Mononuclear cell (primary cell): Measurements from ENCODE around the gene DNM3. TPM values are rescaled to one million over a fixed set of nuclear protein-coding genes. Genes with fewer than 3 reads are reported as not detected.
"Not testable (repeated sequence)": the region's sequence is repeated elsewhere in the genome, so short reads cannot be mapped to it uniquely, and the experiment has no call there.

Experiments used
- H3K27me3 ChIP-seq: 2 replicates; pipeline ENCODE4 v1.6.0; 2011; ENCODE audit warnings: low read length, control low read depth; ENCODE audit not compliant: insufficient read depth
- H3K4me1 ChIP-seq: 2 replicates; pipeline ENCODE4 v1.5.1; 2011; ENCODE audit warnings: mild to moderate bottlenecking, low read length, control low read depth; ENCODE audit not compliant: insufficient read depth
- H3K4me3 ChIP-seq: 2 replicates; pipeline ENCODE4 v1.5.1; 2011; ENCODE audit warnings: mild to moderate bottlenecking, low read length, moderate library complexity
- H3K9me3 ChIP-seq: 2 replicates; pipeline ENCODE4 v1.5.1; 2011; ENCODE audit warnings: low read depth, mild to moderate bottlenecking, control low read depth, low read length
- total RNA-seq: library from RNA; depleted of rRNA; stranded (reverse); fragments of >200 nt; gene quantifications from one replicate; pipeline ENCODE4 v1.2.3, GENCODE V29; 2012

DNM3 gene
- total RNA-seq, 1 donor: 20.5 TPM

GRCh38 chr1:172079859-172080258 is 238.6 kb downstream of the DNM3 start:
- not testable (repeated sequence) for H3K4me1 ChIP-seq, H3K9me3 ChIP-seq, H3K27me3 ChIP-seq, H3K4me3 ChIP-seq

- Histone ChIP-seq H3K4me3 (no peak overlapping the region), H3K9me3 (no peaks in the 10 kb centered on the region), H3K4me1 (no peaks in the 10 kb centered on the region), H3K27me3 (no peaks in the 10 kb centered on the region)
Observed at GRCh38 chr1:172083191-172083590, 241.9 kb downstream of the DNM3 start.

GRCh38 chr1:172084876-172085275 is 243.6 kb downstream of the DNM3 start:
- no peaks in the 10 kb centered on the region for H3K4me1 ChIP-seq
- H3K27me3 ChIP-seq: no peaks in the 10 kb centered on the region
- H3K9me3 ChIP-seq: no peaks in the 10 kb centered on the region

GRCh38 chr1:172085317-172085716 is 244.0 kb downstream of the DNM3 start:
- Histone ChIP-seq H3K27me3 (no peaks in the 10 kb centered on the region), H3K4me3 (no peak overlapping the region), H3K9me3 (no peaks in the 10 kb centered on the region), H3K4me1 (no peaks in the 10 kb centered on the region)

More at GRCh38 chr1:172084876-172085275, 243.6 kb downstream of the DNM3 start:
- no peak overlapping the region for H3K4me3 ChIP-seq

- Histone ChIP-seq H3K4me3 (no peak overlapping the region), H3K4me1 (no peaks in the 10 kb centered on the region), H3K27me3 (no peaks in the 10 kb centered on the region), H3K9me3 (no peaks in the 10 kb centered on the region)
Observed at GRCh38 chr1:172086137-172086536, 244.8 kb downstream of the DNM3 start.

GRCh38 chr1:172088256-172088655 is 247.0 kb downstream of the DNM3 start:
- no peak overlapping the region for H3K4me3 ChIP-seq

GRCh38 chr1:172089768-172090510 is 248.6 kb downstream of the DNM3 start:
- H3K4me1 ChIP-seq: no peaks in the 10 kb centered on the region
- no peaks in the 10 kb centered on the region for H3K27me3 ChIP-seq
- H3K9me3 ChIP-seq: no peaks in the 10 kb centered on the region
- H3K4me3 ChIP-seq: no peak overlapping the region

More at GRCh38 chr1:172088256-172088655, 247.0 kb downstream of the DNM3 start:
- Histone ChIP-seq H3K4me1 (no peaks in the 10 kb centered on the region), H3K9me3 (no peaks in the 10 kb centered on the region), H3K27me3 (no peaks in the 10 kb centered on the region)

GRCh38 chr1:172090511-172090817 is 249.2 kb downstream of the DNM3 start:
- H3K4me1 ChIP-seq: no peaks in the 10 kb centered on the region
- no peak overlapping the region for H3K4me3 ChIP-seq
- H3K27me3 ChIP-seq: no peaks in the 10 kb centered on the region
- H3K9me3 ChIP-seq: no peaks in the 10 kb centered on the region

- H3K4me1 ChIP-seq: no peaks in the 10 kb centered on the region
- no peak overlapping the region for H3K4me3 ChIP-seq
- no peaks in the 10 kb centered on the region for H3K9me3 ChIP-seq
- H3K27me3 ChIP-seq: no peaks in the 10 kb centered on the region
Observed at GRCh38 chr1:172095846-172096245, 254.5 kb downstream of the DNM3 start.

- Histone ChIP-seq H3K4me3 (no peak overlapping the region), H3K9me3 (no peaks in the 10 kb centered on the region)
Observed at GRCh38 chr1:172105230-172105629, 263.9 kb downstream of the DNM3 start.

GRCh38 chr1:172107316-172107975 is 266.1 kb downstream of the DNM3 start:
- no peaks in the 10 kb centered on the region for H3K27me3 ChIP-seq
- no peaks in the 10 kb centered on the region for H3K9me3 ChIP-seq
- no peak overlapping the region for H3K4me3 ChIP-seq
- no peaks in the 10 kb centered on the region for H3K4me1 ChIP-seq

More at GRCh38 chr1:172105230-172105629, 263.9 kb downstream of the DNM3 start:
- Histone ChIP-seq H3K4me1 (no peaks in the 10 kb centered on the region), H3K27me3 (no peaks in the 10 kb centered on the region)

- Histone ChIP-seq H3K4me3 (no peak overlapping the region), H3K9me3 (no peaks in the 10 kb centered on the region), H3K4me1 (no peaks in the 10 kb centered on the region), H3K27me3 (no peaks in the 10 kb centered on the region)
Observed at GRCh38 chr1:172108161-172108893, 267.0 kb downstream of the DNM3 start.

GRCh38 chr1:172109359-172109758 is 268.1 kb downstream of the DNM3 start:
- Histone ChIP-seq H3K27me3 (no peaks in the 10 kb centered on the region), H3K9me3 (no peaks in the 10 kb centered on the region), H3K4me1 (no peaks in the 10 kb centered on the region), H3K4me3 (no peak overlapping the region)

GRCh38 chr1:172112576-172112975 is 271.3 kb downstream of the DNM3 start:
- no peaks in the 10 kb centered on the region for H3K9me3 ChIP-seq
- no peaks in the 10 kb centered on the region for H3K27me3 ChIP-seq
- peaks cover 4% of the 10 kb centered on the region for H3K4me1 ChIP-seq
- no peak overlapping the region for H3K4me3 ChIP-seq

GRCh38 chr1:172117800-172118199 is 276.5 kb downstream of the DNM3 start:
- no peaks in the 10 kb centered on the region for H3K9me3 ChIP-seq
- peaks cover 4% of the 10 kb centered on the region for H3K4me1 ChIP-seq
- no peak overlapping the region for H3K4me3 ChIP-seq
- H3K27me3 ChIP-seq: no peaks in the 10 kb centered on the region
